ENCODE data around the gene KRT79.

The KRT79 gene

DNA sequence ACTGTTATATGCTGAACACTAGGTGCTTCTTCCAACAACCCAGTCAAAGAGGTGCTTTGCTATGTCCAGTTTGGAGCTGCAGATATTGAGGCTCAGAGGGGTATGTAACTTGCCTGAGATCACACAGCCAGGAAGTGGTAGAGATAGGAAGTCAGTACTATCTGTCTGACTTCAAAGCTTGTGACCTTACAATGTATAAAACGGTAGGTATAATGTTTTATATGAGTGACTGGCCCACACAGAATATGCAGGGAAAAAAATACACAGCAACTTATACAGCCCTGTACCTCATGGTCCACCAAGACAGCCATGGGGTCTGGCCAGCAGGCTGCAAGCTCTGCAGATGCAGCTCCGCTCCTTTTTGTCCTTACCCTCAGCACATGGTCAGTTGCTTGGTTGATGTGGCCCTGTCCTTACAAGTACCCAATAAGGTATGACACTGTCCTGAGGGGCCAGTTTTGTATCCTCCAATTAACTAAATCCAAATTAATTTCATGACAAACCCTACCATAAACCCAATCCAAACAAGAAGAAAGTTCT is 16.3 kb downstream of the KRT79 start:
- no peak for DNase-seq

DNA sequence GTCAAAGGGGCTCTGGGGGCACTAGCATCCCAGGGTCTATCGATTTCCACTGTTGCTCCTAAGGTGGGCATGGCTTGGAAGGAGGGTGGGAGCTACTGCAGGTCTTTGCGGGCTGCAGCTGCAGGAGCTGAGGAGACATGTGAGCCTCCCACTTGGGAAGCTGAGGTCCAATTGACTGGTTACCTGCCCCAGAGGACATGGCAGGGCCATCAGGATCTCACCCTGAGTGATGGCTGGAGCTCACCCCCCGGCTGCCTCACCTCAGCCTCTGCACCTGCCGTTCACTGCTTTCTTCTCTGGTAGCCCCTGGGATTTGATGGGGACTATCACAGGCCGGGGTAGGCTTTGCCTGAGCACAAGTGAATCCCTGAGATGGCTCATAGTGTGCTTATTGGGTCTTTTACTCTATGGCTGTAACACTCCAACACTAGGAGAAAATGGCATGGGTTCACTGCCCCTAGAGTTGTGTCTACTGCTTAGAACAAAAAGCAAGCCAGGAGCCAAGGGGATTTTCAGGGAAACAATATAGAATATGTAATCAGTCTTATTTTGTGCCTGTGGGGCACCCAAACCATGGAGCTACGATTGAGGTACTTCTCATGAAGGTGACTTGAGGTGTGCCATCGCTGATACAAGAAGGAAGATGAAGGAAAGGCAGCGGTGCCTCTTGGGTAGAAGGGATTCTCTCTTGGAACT is 17.0 kb downstream of the KRT79 start:
- DNase-seq, result no peak

DNA sequence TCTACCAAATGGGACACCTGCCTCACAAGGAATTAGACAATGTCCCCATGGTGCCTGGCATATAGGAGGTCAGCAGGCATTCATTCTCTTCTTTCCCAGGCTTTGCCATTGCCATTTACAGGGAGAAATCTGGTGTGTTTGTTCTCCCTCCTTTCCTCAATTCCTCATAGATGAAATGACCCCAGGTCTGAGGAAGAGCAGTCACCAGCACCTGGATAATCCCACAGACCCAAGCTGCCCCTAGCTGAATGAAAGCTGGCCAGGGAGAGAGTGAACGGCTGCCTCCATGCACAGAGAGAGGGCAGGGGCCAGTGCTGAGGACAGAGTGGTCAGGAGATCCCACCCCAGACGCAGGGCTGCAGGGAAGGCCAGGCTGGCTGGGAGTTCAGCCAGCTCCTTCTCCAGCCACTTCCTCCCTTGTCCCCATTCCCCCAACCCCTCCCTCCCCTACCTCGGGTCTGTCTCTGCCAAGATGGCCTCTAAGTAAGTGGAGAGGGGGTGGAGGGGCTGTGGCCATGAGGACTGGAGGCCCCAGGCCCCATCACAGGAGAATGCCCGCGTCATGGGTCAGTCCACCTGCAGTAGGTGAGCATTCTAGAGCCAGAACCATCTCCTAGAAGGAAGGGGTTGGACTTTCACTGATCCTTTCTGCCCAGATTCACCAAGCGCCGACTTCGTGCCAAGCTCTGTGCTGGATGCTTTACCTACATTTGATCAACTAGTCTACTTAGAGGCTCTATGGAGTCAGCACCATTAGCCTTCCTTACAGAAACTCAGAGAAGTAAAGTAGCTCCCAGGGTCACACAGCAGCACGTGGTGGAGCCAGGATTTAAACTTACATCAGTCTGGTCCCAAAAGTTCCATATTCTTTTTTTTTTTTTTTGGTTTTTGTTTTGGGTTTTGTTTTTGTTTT is 18.2 kb downstream of the KRT79 start:
- no peak for DNase-seq

DNA sequence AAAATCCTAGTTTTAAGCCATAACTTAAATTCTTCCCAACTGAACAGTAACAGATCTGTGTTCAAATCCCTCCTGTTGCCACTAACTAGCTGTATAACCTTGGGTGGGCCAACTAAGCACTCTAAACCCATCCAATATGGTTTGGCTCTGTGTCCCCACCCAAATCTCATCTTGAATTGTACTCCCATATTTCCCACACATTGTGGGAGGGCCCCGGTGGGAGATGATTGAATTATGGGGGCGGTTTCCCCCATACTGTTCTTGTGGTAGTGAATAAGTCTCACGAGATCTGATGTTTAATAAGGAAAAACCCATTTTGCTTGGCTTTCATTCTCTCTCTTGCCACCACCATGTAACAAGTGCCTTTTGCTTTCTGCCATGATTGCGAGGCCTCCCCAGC is 18.9 kb downstream of the KRT79 start:
- no peak for DNase-seq

DNA sequence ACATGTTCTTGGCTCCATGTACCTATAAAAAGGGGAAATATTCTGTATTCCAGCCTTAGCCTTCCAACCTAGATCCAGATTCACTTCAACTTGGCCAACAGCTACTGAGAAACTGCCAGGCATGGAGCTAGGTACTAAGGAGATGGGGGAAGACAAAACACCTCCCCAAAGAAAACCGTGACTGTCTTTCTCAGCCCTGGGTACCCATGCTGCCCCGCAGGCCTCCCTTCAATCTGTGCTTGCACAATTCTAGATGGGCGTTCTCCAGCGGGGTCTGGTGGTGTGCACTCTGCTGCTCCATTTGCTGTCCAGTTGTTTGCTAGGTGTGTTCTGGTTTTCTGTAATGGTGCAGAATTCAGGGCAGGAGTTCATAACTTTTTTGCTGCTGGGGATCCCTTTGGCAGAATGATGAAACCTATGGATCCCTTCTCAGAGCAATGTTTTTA is 19.4 kb downstream of the KRT79 start:
- DNase-seq, result no peak

DNA sequence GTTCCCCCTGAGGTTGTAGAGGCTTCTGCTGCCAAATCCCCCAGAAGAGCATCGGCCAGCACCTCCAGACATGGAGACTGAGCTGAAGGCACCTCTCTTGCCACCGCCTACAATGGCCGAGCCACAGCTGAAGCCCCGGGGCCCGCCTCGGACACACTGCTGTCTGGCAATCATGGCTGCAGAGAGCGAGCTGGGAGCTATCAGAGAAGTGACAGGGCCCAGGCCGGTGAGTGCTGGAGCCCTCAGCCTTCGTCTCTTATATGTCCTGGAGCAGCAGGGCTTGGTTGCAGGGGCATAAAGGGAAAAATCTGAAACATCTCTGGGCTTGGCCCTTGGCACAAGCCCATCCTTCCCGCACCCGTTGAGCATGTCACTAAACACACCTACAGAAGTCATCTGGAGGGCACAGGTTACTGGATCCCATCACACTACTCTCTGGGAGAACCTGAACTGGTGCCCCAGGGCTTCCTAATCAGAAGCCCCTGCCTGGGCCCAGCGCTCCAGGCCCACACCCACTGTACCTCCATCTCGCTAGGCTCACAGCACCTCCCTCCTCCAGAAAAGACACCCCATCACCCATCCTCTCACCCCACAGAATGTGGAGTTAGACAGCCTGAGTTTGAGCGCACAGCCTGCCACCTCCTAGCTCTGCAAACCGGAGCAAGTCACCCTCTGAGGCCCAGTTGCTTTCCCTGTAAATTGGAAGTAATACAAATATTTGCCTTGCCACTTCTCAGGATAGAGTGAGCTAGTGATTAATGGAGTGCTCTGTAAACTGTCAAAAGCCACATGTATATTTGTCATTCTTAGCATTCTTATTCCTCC is 20.0 kb downstream of the KRT79 start, which contains the start of gene KRT4:
Gene KRT4, minus strand, starts transcription at position 232 of the 825 bp plus-strand sequence. Its CDS starts 58 bp downstream, at position 174.
- DNase-seq, result no peak

DNA sequence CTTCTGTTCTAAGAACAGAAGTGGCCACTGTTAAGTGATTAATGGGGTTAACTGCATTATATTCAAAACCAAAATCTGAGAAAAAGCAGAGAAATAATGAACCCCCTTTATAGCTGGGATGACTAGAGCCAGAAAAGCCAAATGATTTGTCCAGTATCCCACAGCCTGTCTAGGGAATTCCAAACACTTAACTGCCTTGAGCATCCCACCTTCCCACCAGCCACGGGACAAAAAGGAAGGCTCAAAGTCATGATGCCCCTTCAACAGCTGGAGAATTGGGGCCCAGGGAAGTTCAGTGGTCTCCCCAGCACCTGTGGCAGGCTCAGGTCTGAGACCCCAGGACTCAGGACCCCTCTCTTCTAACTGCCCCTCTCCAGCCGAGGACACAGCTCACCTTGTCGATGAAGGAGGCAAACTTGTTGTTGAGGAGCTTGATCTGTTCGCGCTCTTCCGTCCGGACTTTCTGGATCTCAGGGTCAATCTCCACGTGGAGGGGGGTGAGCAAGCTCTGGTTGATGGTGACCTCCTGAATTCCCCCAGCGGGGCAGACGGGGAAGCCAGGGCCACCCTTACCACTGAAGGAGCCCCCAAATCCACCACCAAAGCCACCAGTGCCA is 20.8 kb downstream of the KRT79 start:
- DNase-seq, result no peak

DNA sequence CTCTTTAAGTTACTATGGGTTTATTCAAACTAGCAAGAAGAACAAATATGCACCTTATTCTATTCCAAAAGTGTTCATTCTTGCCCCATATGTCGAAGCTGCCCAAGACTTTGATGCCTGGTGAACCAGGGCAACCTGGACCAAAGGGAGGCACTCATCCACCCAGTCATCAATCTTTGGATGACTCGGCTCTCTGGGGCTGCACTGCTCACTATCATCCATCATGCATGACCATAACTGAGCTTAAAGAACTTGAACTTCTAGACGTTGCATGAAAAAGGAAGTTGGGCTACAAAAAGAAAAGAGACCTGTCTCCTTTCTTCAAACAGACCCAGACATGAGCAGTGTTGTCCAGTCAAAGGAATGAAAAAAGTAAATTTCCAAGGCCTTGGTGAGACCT is 21.4 kb downstream of the KRT79 start:
- no peak for DNase-seq

DNA sequence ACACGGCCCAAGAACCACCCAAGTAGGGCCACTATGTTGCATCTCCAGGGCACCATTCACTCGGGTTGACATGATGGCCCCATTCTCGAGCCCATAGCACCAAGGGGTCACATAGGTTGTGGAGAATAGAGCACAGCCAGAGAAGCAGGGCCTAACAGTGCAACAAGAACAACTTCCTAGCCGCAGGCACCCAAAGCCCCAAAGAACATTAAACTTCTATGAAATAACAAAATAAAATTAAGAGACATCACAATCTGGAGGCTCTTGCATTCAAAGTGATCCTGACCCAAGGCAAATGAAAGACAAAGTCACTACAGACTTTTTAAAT is 22.1 kb downstream of the KRT79 start:
- no peak for DNase-seq

DNA sequence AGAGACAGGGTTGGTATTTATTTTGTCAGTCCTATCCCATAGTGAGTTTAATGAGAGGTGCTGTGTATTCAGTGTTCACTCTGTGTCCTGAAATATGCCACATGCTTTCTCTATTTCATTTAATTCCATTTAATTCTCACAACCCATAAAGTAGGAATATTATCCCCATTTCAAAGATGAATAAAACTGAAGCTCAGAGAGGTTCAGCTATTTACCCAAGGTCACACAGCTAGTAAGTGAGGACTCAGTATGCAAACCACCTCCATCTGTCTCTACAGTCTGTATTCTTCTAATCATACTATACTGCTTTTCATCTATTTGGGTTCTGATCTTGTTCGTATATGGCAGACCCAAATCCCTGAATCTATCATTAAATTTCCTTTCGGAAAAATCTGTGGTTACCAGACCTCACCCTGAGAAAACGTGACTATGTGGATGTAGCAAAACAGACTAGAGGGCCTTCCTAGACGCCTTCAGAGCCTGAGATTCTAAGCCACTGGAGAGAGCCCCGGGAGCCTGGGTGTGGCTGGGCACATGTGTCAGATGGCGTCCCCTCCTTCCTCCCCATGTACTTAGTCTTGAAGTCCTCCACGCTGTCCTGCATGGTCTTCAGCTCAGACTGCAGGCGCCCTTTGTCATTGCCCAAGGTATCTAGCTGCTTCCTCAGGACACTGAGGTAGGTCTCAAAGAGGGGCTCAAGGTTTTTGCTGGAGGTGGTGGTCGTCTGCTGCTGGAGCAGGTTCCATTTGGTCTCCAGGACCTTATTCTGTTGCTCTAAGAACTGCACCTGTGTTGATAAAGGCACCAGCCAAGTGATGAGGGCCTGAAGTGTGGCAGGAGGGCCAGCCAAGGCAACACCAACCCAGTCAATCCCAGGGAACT is 22.7 kb downstream of the KRT79 start:
- no peak for DNase-seq

DNA sequence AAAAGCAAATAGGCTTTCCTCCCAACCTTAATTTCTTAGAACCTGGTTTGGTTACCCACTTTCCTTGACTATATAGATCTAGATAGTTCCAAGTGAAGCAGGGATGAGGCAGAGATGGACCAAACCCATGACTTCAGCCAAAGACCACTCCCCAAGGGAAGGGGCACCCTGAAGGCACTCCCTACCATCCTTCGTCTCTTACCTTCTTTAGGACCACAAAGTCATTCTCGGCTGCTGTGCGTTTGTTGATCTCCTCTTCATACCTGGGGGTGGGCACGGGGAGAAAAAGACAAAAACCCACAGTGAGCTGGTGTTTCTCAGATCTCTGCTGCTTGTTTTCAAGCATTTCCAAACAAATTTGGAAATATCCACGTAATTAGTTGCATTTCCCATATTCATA is 23.6 kb downstream of the KRT79 start:
- no peak for DNase-seq

DNA sequence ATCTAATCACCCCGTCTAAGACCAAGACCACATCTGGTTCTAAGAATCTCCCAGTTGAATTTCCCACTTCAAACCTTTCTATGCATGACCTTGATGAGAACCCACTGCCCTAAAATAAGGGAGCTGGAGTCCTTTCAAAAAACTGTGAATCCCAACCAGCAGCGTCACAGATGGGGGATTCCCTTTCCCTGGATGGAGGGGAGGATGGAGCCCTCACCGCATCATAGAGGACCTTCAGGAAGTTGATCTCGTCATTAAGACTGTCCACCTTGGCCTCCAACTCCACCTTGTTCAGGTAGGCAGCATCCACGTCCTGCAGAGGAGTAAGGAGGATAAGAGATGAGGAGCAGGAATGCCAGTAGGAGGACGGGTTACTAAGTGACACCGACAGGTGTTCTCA is 24.9 kb downstream of the KRT79 start:
- DNase-seq, result no peak

DNA sequence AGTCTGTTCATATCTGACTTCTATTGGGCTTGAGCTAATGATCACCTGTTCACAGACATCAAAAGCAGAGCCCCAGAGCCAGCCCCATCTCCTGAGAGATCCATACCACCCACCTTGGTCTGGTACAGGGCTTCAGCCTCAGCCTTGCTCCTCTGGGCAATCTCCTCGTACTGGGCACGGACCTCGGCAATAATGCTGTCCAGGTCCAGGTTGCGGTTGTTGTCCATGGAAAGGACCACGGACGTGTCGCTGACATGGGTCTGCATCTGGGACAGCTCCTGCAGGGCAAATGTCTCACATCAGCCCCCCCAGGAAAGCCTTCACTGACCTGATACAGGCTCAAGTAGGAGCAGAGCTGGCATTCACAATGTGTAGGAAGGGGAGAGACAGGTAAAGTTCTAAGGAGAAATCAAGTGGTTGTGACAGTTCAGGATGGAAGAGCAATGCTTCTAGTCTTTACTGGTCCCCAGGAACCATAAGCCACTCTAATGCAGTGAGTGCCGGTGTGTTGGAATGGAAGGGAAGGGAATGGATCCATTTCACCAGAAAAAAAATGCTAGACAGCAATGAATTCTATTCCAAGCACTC is 25.4 kb downstream of the KRT79 start:
- no peak for DNase-seq

DNA sequence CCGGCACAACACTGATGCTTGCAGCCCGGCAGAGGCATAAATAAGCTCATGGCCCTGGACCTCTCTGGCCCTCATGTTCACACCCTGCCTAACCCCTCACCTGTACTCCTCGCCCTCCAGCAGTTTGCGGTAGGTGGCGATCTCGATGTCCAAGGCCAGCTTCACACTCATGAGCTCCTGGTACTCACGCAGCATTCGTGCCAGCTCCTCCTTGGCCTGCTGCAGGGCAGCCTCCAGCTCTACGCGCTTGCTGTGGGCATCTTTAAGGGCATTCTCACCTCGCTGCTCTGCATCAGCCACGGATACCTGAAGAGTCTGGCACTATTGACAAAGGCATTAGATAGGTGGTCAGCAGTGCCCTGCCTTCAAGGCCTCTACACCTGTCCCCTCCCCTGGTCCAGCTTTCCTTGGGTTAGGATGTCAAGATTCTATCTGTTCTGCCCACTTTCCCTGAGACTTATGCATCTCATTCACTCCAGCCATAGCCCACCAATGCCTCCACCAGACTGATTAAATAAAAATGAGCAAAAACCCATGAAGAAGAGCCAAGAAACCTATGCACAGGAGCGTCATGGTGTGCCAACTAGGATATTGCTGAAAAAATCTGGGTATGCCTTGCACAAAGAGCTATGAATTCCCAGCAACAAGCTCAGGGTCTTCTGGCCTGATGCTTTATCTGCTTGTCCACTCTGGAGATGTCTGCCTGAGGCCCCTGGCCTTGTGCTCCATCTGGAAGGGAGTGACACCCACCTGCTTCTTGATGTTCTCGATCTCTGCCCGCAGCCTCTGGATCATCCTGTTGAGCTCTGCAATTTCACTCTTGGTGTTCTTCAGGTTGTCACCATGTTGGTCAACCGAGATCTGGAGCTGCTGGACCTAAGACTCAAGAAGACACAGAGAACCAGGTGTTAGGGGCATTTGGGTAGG is 26.3 kb downstream of the KRT79 start:
- no peak for DNase-seq

DNA sequence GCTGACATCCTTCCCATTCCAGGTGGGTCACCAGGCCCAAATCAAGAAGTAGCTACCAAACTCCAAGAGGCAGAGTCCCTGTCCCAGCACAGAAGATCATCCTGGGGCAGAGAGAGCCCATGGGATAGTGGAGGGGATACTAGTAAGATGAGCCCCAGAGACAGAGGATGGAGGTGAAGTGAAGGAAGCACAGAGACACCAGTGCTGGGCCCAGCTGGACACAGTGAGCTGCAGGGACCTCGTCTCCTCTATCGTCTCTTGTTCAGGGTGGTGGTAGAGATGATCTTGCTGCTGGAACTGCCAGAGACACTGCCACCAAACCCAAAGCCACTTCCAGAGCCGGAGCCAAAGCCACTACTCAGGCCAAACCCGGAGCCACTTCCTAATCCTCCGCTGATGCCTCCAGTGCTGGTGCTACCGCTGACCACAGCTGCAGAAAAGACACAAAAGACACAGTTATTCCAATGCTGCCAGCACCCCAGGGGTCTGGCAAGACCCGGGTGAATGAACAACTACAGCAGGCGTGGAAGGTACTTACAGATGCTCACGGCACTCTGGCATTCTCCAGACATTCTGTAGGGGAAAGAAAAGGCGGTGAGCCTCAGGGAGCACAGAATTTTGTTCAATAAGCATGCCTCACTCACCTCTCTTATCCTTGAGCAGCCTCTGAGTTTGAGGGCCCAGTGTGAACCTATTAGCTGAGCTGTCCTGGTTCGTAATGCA is 27.1 kb downstream of the KRT79 start:
- no peak for DNase-seq

DNA sequence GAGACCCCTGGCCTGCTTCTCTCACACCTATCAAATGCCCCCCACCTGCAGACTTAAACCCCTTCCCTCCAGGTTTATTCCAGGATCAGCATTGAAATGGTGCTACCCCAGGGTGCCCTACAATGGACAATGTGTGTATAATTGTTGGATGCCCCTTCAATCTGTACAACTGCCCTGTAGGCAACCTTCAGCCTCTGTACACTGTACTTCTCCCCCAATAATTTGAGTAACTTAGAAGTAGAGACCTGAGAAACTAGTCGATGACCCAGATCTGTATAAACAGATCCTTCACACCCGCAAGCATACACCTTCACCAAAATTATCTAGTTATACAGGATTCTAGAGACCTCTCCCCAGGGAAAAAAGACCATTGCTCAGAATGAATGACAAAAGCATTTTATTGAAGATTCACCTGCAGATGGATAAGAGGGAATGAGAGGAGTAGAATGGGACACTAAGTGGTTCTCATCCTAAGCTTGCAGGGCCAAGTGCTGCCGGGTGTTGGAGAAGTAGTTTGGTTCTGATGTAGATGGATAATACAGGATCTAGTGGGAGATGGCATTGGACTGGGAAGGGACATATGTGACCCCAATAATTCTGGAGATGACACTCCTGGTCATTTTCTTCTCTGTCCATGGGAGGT is 27.8 kb downstream of the KRT79 start:
- no peak for DNase-seq

DNA sequence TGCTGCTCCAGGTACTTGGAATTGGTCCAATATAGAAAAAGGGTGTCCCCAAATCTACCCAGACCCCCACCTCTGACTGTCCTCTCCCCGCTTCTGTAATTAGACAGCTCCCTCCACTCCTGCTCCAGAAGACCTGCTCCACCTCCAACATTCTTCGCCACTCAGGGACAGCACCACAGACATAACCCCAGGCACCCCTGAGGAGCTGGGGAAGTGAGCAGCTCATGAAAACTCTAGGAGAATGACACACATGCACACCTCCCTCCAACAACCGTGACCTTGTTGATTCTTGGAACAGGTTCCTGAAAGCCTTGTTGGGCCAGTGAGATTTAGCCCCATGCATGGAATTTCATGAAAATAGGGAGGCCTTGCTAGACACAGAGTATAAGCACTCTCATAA is 28.4 kb downstream of the KRT79 start:
- no peak for DNase-seq

DNA sequence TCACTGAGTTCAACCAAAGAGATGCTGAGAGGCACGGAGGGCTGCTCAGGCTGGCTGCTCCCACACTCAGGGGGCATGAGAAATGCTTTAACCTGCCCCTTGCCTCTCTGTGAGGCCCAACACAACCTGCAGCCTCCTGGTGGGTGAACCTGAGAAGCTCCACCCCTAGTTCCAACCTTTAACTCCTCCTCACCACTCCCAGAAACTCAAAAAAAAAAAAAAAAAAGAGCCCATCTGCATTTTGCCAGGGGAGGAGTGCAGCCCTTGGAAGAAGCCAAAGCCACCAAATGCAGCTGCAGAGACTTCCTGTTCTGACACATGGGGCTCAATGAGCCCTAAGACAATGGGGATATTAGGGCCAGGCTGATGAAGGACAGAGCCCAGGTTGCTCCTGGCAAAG is 29.1 kb downstream of the KRT79 start:
- no peak for DNase-seq

DNA sequence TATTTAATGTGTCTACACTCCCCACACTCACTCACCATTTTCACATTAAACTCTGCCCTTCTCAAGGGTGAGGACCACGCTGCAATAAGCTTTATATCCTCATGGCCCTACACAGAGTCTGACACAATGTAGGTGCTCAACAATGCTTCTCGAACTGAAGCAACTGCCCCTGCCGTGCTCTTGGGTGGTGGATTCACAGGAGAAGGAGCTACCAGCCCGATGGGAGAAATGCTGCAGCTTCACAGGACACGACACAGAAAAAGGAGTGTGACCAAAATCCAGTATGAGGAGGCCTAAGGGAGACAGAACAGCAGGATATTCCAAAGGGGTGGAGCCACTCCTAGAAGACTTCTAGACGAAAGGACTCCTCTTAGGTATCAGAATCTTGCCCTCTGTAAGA is 31.7 kb downstream of the KRT79 start:
- DNase-seq, result no peak

Measured in NCI-H2081 (cell line).